Measurements from ENCODE around the gene GJD3. TPM values are rescaled to one million over a fixed set of nuclear protein-coding genes. Genes with fewer than 3 reads are reported as not detected.
A peak's percentile ranks its signal among the peaks of the same experiment; 100 is the strongest.
"Not testable (repeated sequence)": the region's sequence is repeated elsewhere in the genome, so short reads cannot be mapped to it uniquely, and the experiment has no call there.

Gene GJD3
- total RNA-seq, 1 donor from 2014 or later = 2.8 TPM

DNA sequence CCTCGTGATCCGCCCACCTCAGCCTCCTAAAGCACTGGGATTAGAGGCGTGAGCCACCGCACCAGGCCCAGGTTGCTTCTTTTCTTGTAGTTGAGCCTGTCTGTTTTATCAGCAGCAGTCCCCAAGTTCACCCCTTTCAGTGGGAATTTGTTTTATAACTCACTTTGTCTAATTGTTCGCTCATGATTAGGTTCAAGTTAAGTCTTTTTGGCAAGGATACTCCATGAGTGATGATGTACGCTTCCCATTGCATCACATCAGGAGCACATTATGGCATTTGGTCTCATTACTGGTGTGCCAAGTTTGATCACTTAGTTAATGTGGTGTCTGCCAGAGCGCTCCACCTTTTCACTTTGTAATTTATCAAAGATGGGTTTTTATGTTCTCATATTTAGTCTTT, 14.4 kb upstream of the GJD3 start:
- Histone ChIP-seq H3K36me3 (no peaks in the 10 kb centered on the region), H3K4me3 (no peak overlapping the region), H3K27ac (no peak overlapping the region), H3K4me1 (no peaks in the 10 kb centered on the region), H3K9me3 (no peaks in the 10 kb centered on the region), H3K27me3 (no peaks in the 10 kb centered on the region)
- TF ChIP-seq CTCF (IDR thresholded peaks at IDR 0.05) = no peak
- ATAC-seq (no peak), DNase-seq (no peak)
- intact Hi-C loops (cut with DNase I) = no loop called here

- H3K27ac ChIP-seq = no peak overlapping the region
- intact Hi-C loops (cut with DNase I) = no loop called here
- H3K36me3 ChIP-seq = no peaks in the 10 kb centered on the region
- no peaks in the 10 kb centered on the region for H3K27me3 ChIP-seq
- H3K4me3 ChIP-seq = no peak overlapping the region
- no peaks in the 10 kb centered on the region for H3K9me3 ChIP-seq
- TF ChIP-seq CTCF (IDR thresholded peaks at IDR 0.05) = no peak
- no peak for ATAC-seq
- no peak for DNase-seq
- H3K4me1 ChIP-seq = no peaks in the 10 kb centered on the region
Observed at GRCh38 chr17:40377832-40378231, 13.3 kb upstream of the GJD3 start.

DNA sequence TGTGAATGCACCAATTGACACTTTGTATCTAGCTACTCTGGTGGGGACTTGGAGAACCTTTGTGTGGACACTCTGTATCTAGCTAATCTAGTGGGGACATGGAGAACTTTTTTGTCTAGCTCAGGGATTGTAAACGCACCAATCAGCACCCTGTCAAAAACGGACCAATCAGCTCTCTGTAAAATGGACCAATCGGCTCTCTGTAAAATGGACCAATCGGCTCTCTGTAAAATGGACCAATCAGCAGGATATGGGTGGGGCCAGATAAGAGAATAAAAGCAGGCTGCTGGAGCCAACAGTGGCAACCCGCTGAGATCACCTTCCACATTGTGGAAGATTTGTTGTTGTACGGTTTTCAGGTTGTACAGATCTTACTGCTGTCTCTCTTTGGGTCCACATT, 12.0 kb upstream of the GJD3 start:
- H3K27me3 ChIP-seq; intact Hi-C loops (cut with DNase I); DNase-seq; H3K36me3 ChIP-seq; ATAC-seq; H3K4me1 ChIP-seq; H3K9me3 ChIP-seq; H3K4me3 ChIP-seq; H3K27ac ChIP-seq: not testable (repeated sequence)

GRCh38 chr17:40375786-40376185, 11.2 kb upstream of the GJD3 start:
- H3K27me3 ChIP-seq; intact Hi-C loops (cut with DNase I); H3K9me3 ChIP-seq; H3K4me1 ChIP-seq; H3K4me3 ChIP-seq; H3K36me3 ChIP-seq; ATAC-seq; H3K27ac ChIP-seq: not testable (repeated sequence)
- peak; percentile 52 for DNase-seq

GRCh38 chr17:40374821-40375498, 10.4 kb upstream of the GJD3 start:
- Histone ChIP-seq H3K4me3 (no peak overlapping the region), H3K4me1 (no peaks in the 10 kb centered on the region), H3K27ac (no peak overlapping the region), H3K36me3 (no peaks in the 10 kb centered on the region), H3K27me3 (no peaks in the 10 kb centered on the region), H3K9me3 (no peaks in the 10 kb centered on the region)
- DNase-seq = peak; percentile 37
- TF ChIP-seq CTCF (IDR thresholded peaks at IDR 0.05) = no peak
- intact Hi-C loops (cut with DNase I) = no loop called here
- ATAC-seq = no peak

- Histone ChIP-seq H3K4me3 (no peak overlapping the region), H3K27ac (no peak overlapping the region), H3K9me3 (no peaks in the 10 kb centered on the region), H3K27me3 (no peaks in the 10 kb centered on the region), H3K36me3 (no peaks in the 10 kb centered on the region), H3K4me1 (no peaks in the 10 kb centered on the region)
- ATAC-seq = no peak
- DNase-seq = no peak
- TF ChIP-seq CTCF (IDR thresholded peaks at IDR 0.05) = no peak
- intact Hi-C loops (cut with DNase I) = no loop called here
Observed at GRCh38 chr17:40373999-40374398, 9.5 kb upstream of the GJD3 start.

- Histone ChIP-seq H3K36me3 (no peaks in the 10 kb centered on the region), H3K4me1 (no peaks in the 10 kb centered on the region), H3K27ac (no peak overlapping the region), H3K4me3 (no peak overlapping the region), H3K27me3 (no peaks in the 10 kb centered on the region), H3K9me3 (no peaks in the 10 kb centered on the region)
- DNase-seq = no peak
- TF ChIP-seq CTCF (IDR thresholded peaks at IDR 0.05) = no peak
- intact Hi-C loops (cut with DNase I) = no loop called here
- ATAC-seq = peak; percentile 63
Observed at GRCh38 chr17:40373324-40373723, 8.8 kb upstream of the GJD3 start.

- H3K36me3 ChIP-seq; H3K4me3 ChIP-seq; ATAC-seq; DNase-seq; H3K27ac ChIP-seq; H3K27me3 ChIP-seq; intact Hi-C loops (cut with DNase I); H3K9me3 ChIP-seq; H3K4me1 ChIP-seq: not testable (repeated sequence)
Observed at GRCh38 chr17:40372644-40373043, 8.1 kb upstream of the GJD3 start.
